NCI-H1694 treated with DMSO at 0.1 percent for 48 hours (cell line): Measurements from ENCODE around the gene GRIN1.
"Not testable (repeated sequence)": the region's sequence is repeated elsewhere in the genome, so short reads cannot be mapped to it uniquely, and the experiment has no call there.

ENCODE experiments used
- DNase-seq: peaks from one replicate; lab custom pipeline; 2025; lab: John Stamatoyannopoulos, UW

Gene GRIN1

GRCh38 chr9:137128862-137129455 is 10.0 kb upstream of the GRIN1 start:
- no peak for DNase-seq

- DNase-seq = peak; percentile 76
These were observed 9.3 kb upstream of the GRIN1 start for GRCh38 chr9:137129456-137130175.

DNA sequence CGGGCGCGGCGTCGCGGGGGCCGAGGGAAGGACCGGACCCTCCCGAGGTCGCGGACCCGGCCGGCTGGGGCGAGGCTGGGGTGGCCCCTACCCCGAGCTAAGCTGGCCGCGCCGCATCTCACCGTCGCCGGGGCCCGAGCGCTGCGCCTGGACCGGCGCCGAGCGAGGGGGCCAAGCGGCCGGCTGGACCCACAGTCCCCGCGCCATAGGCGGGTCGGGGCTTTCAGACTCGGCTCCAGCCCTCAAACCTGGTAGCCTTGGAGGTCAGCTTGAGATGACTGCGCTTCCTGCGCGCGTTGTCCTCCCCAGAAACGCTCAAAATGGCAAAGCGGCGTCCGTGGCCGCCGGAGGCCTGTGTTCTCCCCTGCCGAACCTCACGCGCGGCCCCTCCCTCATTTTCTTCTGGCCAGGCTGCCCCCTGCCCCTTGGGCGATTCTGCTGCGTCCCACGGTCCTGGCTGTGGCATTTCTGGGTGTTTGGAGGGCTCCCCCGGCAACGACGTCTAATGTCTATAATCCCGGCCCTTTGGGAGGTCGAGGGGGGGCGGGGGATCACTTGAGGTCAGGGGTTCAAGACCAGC is 8.7 kb upstream of the GRIN1 start:
- DNase-seq = no peak

DNA sequence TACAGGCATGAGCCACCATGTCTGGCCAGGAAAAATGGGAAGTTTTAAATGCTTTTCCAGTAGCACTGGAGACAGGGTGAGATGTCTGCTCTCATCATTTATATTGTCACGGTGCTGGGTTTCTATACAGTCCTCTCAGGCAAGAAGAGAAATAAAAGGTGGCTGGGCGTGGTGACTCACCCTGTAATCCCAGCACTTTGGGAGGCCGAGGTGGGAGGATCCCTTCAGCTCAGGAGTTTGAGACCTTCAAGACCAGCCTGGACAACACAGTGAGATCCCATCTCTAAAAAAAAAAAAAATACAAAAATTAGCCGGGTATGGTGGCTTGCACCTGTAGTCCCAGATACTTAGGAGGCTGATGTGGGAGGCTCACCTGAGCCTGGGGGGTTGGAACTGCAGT is 4.8 kb upstream of the GRIN1 start:
- no peak for DNase-seq

DNA sequence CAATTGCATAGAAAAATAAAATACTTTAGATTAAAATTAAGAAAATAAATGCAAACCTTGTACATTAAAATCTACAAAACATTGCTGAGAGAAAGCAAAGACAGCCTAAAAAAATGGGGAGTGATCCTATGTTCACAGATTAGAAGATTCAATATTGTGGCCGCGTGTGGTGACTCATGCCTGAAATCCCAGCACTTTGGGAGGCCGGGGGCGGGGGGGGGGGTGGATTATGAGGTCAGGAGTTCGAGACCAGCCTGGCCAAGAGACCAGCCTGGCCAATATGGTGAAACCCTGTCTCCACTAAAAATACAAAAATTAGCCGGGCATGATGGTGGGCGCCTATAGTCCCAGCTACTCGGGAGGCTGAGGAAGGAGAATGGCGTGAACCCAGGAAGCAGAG is 3.8 kb upstream of the GRIN1 start:
- not testable (repeated sequence) for DNase-seq

DNA sequence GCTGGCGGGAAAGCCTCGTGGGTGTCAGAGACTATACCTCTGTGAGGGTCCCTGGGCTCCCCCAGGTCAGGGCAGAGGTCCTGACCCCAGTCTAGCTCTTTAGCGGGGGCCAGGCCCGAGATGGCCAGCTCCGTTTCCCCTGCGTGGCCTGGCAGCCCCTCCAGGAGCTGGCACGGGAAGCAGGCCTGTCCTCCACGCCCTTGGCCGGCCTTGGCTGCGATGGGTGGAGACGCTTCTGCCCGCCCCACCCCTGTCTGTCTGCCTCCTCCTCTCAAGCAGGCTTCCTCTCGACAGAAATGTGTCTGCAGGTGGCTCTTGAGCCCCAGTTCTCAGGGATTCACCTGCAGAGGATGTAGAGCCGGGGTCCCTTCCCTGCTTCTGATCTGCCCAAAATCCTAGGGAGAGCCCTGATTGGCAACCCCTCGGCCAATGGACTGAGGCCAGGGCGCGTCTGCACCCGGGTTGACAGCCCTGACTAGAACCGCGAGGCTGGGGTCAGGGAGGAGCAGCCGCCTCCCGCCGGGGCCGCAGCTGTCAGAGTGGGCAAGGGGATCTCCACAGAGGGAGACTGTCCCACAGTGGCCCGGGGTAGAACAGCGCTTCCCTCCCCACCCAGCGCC is 2.6 kb upstream of the GRIN1 start:
- no peak for DNase-seq

DNA sequence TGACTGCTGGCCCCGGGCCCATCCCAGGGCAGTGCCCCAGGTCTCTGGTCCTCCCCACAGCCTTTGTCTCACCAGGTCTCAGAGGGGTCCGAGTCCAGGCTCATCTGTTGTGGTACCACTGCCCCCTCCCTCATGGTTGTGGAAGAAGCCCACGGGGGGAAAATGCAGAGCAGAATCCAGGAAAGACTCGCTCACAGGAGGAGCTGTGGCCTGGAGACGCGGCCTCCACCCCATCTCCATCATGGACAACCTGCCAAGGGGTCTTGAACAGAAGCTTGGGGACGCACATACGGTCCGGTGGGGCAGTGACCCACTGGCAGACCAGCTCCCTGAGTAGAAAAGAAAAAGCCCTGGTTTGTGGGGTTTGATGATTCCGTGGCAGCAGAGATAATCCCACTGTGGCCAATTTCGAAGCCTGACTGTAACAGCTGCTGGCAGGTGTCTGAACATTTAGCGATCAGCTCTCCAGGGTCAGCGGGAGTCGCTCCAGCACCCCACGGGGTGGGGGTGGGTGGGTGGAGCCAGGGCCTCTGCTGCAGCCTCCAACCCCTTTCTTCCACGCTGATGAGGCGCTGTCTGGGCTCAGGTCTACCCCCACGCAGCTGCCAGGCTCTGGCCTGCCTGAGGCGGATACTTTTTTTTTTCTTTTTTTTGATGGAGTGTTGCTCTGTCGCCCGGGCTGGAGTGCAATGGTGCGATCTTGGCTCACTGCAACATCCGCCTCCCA is 1.9 kb upstream of the GRIN1 start:
- no peak for DNase-seq

DNA sequence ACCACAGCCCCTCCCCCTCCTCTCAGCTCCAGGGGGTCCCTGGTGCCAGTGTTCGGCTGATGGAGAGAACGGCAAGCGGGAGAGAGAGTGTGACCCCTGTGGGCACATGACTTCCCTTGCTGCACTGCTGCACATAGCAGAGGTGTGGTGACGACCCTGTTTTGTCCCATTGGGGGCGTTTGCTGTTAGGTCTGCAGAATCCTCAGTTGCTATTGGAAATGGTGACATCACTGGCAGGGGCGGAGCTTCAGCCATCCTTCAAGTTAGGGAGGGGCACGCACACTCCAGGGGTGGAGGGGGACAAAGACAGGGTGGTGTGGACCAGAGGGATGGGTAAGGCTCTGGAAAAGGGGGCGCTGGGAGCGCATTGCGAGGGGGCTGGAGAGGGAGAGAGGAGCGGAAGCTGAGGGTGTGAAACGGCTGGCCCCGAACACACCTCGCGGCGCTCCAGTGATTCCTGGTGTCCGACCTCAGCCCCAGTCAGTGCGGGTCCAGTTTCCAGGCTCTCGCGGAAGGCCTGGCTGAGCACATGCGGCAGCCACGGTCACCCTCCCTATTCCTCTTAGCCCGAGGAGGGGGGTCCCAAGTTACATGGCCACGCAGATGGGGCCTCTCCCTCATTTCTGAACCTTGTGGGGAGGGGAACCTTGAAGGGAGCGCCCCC is 764 bp upstream of the GRIN1 start:
- DNase-seq = peak; percentile 19

GRCh38 chr9:137139468-137140150 is 655 bp downstream of the GRIN1 start:
- no peak for DNase-seq

DNA sequence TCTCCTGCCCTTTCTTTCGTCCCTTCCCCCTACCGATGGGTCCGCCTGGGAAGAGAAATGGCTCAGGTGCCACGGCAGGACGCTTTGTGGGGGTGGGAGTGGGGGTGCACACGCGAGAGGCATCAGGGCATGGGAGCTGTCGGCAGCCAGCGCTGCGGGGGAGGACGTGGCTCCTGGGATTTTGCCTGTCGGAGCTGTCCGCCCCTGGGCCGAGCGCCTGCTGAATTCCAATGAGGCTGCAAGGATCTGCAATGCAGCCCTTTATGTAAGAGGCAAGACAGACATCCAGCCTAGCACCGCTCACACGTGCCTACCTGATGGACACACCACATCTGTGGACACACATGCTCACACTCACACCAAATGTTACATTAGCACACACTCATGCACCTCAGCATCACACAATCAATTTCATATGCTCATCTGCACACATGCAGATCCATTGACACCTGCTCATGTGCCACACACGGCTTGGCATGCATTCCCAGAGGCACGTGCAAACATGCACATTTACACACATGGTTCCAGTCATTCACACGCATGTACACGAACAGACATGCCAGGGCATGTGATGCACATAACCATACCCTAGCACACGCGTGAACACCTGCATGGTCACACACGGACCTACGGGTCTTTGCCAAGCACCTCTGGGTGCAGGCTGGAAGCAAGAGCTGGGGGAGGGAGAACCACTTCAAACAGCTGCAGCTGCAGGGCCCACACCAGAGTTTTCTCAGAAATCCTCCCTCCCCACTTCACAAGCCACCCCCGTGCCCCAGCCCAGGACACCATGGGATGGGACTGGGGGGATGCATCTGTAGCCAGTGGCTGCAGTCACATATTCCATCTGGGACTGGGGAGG is 1.4 kb downstream of the GRIN1 start:
- no peak for DNase-seq

DNA sequence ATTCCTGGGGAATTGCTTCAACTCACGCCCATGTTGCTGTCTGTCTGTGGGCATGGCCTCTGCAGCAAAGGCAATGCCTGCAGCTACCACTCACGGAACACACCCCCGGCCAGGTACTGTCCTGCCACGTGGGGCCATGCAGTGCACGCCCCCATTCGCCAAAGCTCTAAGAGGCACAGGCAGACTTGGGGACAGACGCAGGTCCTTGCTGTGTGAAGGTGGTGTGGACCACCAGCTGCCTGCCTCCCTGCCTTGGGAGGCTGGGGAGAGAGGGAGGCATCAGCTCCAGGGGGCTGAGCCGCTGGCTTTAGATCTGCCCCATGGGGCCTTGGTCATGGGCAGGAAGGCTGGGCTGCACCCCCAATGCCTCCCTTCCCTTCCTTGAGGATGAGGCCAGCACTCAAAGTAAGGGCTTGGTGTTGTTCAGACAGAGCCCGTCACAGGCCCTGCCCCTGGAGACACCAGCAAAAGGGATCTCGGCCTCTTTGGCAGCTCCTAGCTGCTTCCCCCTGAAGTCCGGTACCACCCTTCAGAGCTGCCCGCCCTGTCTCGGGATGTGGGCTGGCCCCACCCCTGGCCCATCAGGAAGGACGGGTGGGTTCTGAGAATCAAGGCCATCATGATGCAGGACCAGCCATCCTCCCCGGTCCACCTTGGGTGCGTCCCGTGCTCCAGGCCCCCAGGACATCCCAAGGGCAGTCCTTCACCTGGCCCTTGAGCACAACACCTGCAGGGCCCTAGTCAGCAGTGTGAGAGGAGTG is 2.3 kb downstream of the GRIN1 start:
- no peak for DNase-seq

DNA sequence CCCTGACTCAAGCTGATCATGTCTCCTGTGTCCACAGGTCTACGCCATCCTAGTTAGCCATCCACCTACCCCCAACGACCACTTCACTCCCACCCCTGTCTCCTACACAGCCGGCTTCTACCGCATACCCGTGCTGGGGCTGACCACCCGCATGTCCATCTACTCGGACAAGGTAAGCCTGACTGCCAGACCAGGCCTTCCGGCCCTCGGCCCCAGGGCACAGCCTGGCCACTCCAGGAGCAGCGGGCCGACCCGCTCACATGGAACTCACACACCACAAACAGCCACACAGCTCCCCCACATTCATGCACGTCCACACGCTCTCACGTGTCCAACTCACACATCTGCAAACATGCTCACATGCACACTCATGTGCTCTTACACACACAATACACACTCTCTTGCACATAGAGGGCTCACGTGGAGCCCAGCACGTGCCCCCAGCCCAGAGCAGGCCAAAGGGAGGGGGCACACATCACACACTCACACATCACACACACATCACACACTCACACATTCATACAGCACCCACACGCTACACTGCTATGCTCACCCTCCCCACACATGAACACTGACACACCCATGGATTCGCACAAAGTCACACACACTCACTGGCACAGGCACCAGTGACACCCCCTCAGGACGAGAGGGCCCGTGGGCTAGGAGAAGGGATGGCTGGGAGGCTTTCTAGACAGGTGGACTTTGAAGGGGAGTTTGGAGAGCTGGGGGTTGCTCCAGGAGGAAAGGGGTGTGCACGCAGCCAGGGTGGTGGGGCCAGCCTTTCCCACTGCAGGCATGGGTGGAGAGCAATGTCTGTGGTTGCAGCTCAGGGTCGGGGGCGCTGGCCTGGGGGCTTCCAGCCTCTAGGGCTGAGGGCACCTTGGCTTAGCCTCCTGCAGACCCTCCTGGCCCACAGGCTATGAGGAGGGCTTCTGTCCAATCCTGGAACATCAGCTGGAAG is 3.3 kb downstream of the GRIN1 start:
- DNase-seq = no peak

- no peak for DNase-seq
These were observed 4.5 kb downstream of the GRIN1 start for GRCh38 chr9:137143459-137143858.

- no peak for DNase-seq
These were observed 7.0 kb downstream of the GRIN1 start for GRCh38 chr9:137145731-137146526.

DNA sequence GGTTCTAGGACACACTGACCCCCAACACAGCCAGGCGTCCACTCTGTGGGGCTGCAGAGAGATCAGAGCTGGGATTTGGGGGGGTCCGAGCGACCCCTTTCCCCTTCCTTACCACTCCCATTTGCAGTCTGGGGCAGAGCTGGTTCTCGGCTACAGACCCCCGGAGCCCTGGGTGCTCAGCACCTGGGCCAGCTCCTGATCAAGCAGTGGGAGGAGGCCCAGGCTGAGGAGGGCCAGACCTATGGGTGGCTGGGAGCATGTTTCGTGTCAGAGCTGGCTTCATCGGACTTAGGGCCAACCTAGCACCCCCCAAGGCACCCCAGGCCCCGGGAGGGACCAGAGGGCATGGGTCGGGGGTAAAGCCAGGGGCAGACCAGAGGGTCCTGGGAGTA is 7.6 kb downstream of the GRIN1 start:
- no peak for DNase-seq

GRCh38 chr9:137147091-137147792 is 8.3 kb downstream of the GRIN1 start:
- DNase-seq = no peak

GRCh38 chr9:137147793-137148160 is 8.8 kb downstream of the GRIN1 start:
- no peak for DNase-seq
